ENCODE data around the gene TEX101.
"Not testable (repeated sequence)": the region's sequence is repeated elsewhere in the genome, so short reads cannot be mapped to it uniquely, and the experiment has no call there.

Gene TEX101, protein sequence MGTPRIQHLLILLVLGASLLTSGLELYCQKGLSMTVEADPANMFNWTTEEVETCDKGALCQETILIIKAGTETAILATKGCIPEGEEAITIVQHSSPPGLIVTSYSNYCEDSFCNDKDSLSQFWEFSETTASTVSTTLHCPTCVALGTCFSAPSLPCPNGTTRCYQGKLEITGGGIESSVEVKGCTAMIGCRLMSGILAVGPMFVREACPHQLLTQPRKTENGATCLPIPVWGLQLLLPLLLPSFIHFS

DNA sequence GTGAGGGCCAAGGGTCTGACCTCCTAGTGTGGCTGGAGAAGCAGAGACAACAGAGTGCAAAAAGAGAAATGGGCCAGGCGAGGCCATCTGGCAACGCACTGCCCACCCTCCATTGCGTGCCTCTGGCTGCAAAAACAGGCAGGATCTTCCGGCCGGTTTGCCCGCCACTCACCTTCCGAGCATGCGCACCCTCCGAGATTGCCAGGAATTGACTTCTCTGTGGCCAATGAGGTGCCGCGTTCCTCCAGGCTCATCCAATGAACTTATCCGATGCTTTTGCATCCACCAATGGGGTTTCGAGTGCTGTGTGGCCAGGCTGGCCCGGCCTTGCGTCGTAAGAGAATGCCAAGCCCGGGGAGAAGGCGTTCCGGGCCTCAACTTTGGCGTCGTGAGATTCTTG, at the start of gene TEX101:
Gene TEX101, plus strand, starts transcription at position 337 of the 400 bp plus-strand sequence. CDS start 1,030 bp downstream, outside the sequence.
- Histone ChIP-seq H3F3A (ENCODE audit: control insufficient read depth, insufficient read depth) (no peaks in the 10 kb centered on the region), H3K4me3 (ENCODE audit: low read length) (no peak within 1 kb of the TSS), H4K20me1 (ENCODE audit: control insufficient read depth, insufficient read depth, low read depth, low read length) (no peaks in the 10 kb centered on the region), H3K36me3 (ENCODE audit: control insufficient read depth, low read length) (no peaks in the 10 kb centered on the region), H3K4me2 (ENCODE audit: low read length) (no peak within 1 kb of the TSS), H3K9me3 (ENCODE audit: control insufficient read depth, insufficient read depth, low read length) (no peaks in the 10 kb centered on the region), H3K79me2 (ENCODE audit: control insufficient read depth, low read length) (no peaks in the 10 kb centered on the region), H3K27ac (ENCODE audit: low read depth, low read length) (no peak within 1 kb of the TSS), H3K4me1 (ENCODE audit: control insufficient read depth, low read length) (no peaks in the 10 kb centered on the region), H3K27me3 (ENCODE audit: control insufficient read depth, low read length) (no peaks in the 10 kb centered on the region), H3K9me2 (replicated peaks; ENCODE audit: control insufficient read depth, low read length) (no peaks in the 10 kb centered on the region)
- TF ChIP-seq EZH2phosphoT487 (IDR thresholded peaks at IDR 0.05; ENCODE audit: borderline replicate concordance, low read length) = no peak
- TF ChIP-seq, protein P1, sequence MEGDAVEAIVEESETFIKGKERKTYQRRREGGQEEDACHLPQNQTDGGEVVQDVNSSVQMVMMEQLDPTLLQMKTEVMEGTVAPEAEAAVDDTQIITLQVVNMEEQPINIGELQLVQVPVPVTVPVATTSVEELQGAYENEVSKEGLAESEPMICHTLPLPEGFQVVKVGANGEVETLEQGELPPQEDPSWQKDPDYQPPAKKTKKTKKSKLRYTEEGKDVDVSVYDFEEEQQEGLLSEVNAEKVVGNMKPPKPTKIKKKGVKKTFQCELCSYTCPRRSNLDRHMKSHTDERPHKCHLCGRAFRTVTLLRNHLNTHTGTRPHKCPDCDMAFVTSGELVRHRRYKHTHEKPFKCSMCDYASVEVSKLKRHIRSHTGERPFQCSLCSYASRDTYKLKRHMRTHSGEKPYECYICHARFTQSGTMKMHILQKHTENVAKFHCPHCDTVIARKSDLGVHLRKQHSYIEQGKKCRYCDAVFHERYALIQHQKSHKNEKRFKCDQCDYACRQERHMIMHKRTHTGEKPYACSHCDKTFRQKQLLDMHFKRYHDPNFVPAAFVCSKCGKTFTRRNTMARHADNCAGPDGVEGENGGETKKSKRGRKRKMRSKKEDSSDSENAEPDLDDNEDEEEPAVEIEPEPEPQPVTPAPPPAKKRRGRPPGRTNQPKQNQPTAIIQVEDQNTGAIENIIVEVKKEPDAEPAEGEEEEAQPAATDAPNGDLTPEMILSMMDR (IDR thresholded peaks at IDR 0.05; ENCODE audit: low read depth, low read length, poor library complexity, severe bottlenecking) = no peak

DNA sequence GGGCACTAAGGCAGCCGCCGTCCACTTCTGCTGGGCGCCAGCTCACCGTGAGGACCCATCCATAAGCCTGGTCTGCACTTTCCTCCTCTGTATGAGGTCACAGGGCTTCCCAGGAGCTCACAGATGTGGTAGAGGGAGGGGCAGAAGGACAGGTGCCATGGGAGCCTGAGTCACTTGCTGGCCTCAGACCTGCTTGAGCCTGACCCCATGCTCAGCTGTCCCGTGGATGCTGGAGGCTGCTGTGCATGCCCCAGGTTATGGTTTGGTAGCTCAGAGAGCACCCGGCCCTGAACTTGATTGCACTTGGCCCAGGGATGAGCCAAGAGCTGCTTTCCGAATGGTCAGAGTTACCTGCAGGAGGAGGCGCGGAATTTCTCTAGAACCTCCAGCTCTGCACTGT, 49.0 kb upstream of the TEX101 start:
- H4K20me1 ChIP-seq (ENCODE audit: control insufficient read depth, insufficient read depth, low read depth, low read length); H3K4me2 ChIP-seq (ENCODE audit: low read length); H3K79me2 ChIP-seq (ENCODE audit: control insufficient read depth, low read length); H3K9me2 ChIP-seq (replicated peaks; ENCODE audit: control insufficient read depth, low read length); H3K4me1 ChIP-seq (ENCODE audit: control insufficient read depth, low read length); H3K9me3 ChIP-seq (ENCODE audit: control insufficient read depth, insufficient read depth, low read length); H3F3A ChIP-seq (ENCODE audit: control insufficient read depth, insufficient read depth); H3K27ac ChIP-seq (ENCODE audit: low read depth, low read length); H3K36me3 ChIP-seq (ENCODE audit: control insufficient read depth, low read length); H3K27me3 ChIP-seq (ENCODE audit: control insufficient read depth, low read length); H3K4me3 ChIP-seq (ENCODE audit: low read length): not testable (repeated sequence)

DNA sequence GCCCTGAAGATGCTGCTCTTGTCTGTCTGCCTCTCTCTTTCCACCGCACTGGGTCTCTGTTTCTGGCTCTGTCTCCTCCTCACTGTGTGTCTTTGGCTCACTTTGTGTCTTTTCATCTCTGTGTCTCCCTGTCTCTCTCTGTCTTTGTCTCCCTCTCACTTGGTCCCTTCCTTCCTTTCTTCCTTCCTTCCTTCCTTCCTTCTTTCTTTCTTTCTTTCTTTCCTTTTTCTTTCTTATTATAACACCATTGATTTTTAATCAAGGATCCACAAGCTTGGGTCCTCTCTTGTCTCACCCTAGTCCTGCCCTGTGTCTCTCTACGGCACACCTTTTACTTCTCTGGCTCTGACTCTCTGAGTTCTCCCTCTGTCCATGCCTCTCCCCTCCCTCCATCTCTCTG, 46.9 kb upstream of the TEX101 start:
- TF ChIP-seq, protein P1 (IDR thresholded peaks at IDR 0.05; ENCODE audit: low read depth, low read length, poor library complexity, severe bottlenecking) = no peak
- TF ChIP-seq EZH2phosphoT487 (IDR thresholded peaks at IDR 0.05; ENCODE audit: borderline replicate concordance, low read length) = no peak
- H3K9me2 ChIP-seq (replicated peaks; ENCODE audit: control insufficient read depth, low read length) = no peaks in the 10 kb centered on the region
- no peak overlapping the region for H3K27ac ChIP-seq (ENCODE audit: low read depth, low read length)
- no peaks in the 10 kb centered on the region for H3K9me3 ChIP-seq (ENCODE audit: control insufficient read depth, insufficient read depth, low read length)
- H3K4me1 ChIP-seq (ENCODE audit: control insufficient read depth, low read length) = no peaks in the 10 kb centered on the region
- no peak overlapping the region for H3K4me2 ChIP-seq (ENCODE audit: low read length)
- H3K4me3 ChIP-seq (ENCODE audit: low read length) = no peak overlapping the region
- H4K20me1 ChIP-seq (ENCODE audit: control insufficient read depth, insufficient read depth, low read depth, low read length) = no peaks in the 10 kb centered on the region
- H3K27me3 ChIP-seq (ENCODE audit: control insufficient read depth, low read length) = no peaks in the 10 kb centered on the region
- H3K36me3 ChIP-seq (ENCODE audit: control insufficient read depth, low read length) = no peaks in the 10 kb centered on the region
- no peaks in the 10 kb centered on the region for H3F3A ChIP-seq (ENCODE audit: control insufficient read depth, insufficient read depth)
- H3K79me2 ChIP-seq (ENCODE audit: control insufficient read depth, low read length) = no peaks in the 10 kb centered on the region

DNA sequence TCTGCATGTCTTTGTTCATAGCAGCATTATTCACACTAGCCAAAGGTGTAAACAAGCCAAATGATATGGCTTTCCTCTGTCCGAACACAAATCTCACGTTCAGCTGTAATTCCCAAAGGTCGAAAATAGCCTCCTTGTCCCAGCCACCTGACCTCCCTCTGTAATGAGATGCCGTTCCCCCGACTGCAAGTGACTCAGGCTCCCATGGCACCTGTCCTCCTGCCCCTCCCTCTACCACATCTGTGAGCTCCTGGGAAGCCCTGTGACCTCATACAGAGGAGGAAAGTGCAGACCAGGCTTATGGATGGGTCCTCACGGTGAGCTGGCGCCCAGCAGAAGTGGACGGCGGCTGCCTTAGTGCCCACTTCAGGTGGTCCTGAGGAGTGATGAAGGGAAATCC, 45.8 kb upstream of the TEX101 start:
- not testable (repeated sequence) for H3K9me3 ChIP-seq (ENCODE audit: control insufficient read depth, insufficient read depth, low read length); H3K4me3 ChIP-seq (ENCODE audit: low read length); H3K9me2 ChIP-seq (replicated peaks; ENCODE audit: control insufficient read depth, low read length); H3F3A ChIP-seq (ENCODE audit: control insufficient read depth, insufficient read depth); H3K4me1 ChIP-seq (ENCODE audit: control insufficient read depth, low read length); H3K79me2 ChIP-seq (ENCODE audit: control insufficient read depth, low read length); H3K27me3 ChIP-seq (ENCODE audit: control insufficient read depth, low read length); H3K4me2 ChIP-seq (ENCODE audit: low read length); H4K20me1 ChIP-seq (ENCODE audit: control insufficient read depth, insufficient read depth, low read depth, low read length); H3K27ac ChIP-seq (ENCODE audit: low read depth, low read length); H3K36me3 ChIP-seq (ENCODE audit: control insufficient read depth, low read length)

Measured in DOHH2 (cell line).